ENCODE data around the gene SBDS.
"Not testable (repeated sequence)": the region's sequence is repeated elsewhere in the genome, so short reads cannot be mapped to it uniquely, and the experiment has no call there.

Gene SBDS

DNA sequence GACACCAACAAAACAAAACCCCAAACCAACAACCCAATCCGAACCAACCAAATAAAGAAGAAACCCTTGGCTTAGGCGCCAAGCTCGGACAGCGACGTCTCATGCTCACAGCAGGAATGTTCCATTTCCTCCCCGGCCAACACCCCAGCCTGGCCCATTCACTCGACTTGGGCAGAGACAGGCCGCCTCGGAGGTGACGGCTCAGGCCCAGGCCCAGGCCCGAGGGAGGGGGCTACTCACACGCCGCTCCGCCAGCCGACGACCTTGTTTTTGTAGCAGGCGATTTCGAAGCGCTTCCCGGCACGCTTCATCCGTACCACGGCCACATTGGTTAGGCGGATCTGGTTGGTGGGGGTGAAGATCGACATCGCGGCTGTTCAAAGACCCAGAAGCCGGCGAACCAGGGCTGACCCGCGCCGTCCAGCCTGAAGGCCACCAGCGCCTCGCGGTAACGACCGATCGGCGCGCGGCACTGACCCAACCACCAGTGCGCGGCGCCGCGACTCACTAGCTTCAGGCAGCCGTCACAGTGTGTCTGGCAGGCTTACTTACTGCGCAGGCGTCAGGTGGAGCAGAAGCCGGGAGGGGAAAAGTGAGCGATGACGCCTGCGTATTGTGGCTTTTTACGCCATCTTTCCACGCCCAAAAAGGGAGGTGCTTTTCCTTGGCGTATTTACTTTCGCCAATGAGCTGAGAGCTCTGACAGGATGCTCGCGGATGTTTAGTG, at the start of gene SBDS:
Gene SBDS, minus strand, starts transcription at position 537 of the 727 bp plus-strand sequence. Its CDS starts 169 bp downstream, at position 368.
- DNase-seq, result peak; percentile 92 to 95

DNA sequence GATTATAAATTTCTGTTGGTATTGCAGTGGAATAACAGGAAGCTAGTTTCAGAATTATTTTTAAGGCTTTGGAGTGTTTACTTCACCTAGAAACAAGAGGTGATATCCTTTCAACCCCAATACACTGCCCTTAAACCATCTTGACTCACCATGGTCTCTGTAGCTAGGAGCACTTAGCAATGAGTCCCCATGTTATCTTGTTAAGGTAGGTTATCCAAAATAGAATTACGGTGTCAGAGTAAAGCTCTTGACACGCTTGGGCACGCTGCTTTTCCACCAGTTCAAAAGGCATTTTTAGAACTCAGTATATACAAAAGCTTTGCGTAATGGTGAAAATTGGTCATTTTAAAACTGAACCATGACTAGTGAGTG, 48.2 kb upstream of the SBDS start:
- not testable (repeated sequence) for DNase-seq

DNA sequence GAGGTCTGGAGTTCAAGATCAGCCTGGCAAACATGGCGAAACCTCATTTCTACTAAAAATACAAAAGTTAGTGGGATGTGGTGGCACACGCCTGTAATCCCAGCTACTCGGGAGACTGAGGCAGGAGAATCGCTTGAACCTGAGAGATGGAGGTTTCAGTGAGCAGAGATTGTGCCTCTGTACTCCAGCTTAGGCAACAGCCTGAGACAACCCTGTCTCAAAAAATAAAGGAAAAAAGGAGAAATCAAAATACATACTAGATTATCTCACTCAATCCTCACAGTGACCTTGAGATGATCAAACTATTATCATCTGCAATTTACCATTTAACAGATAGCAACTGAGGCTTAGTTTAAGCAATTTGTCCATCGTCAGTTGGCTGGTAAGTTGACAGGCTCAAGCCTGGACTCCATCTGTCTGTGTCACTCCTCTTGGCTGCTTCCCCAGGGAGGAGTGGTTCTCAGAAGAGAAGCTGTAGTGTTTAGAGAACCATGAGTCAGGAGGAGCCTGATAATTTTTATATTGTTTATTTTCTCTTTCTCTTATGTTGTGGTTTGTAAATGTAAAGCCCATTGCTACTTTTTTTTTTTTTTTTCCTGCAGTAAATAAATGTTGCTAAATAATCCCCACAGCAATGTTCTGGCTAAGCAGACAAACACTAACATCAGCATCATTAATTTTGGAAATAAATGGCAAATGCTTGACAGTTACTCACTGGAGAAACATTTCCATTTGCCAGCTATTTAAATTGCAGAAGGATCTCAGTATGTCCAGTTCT, 47.6 kb upstream of the SBDS start:
- DNase-seq, result not testable (repeated sequence)

DNA sequence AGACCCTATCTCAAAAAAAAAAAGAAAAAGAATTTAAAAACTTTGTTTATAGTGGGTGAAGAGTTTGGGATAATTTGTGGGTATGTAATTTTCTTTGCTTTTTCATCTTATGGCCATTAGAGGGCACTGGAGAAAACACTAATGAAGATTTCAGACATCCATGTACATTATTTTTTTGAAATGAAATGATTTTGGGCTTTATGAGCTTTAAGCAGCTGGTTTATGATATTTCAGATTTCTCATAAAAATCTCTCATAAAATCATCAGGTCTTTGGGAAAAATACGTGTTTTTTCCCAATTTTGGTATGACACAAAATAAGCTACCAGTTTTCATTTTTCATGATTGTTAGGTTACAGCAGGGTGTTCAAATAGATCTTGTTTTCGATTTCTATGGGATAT, 45.4 kb upstream of the SBDS start:
- DNase-seq, result not testable (repeated sequence)

DNA sequence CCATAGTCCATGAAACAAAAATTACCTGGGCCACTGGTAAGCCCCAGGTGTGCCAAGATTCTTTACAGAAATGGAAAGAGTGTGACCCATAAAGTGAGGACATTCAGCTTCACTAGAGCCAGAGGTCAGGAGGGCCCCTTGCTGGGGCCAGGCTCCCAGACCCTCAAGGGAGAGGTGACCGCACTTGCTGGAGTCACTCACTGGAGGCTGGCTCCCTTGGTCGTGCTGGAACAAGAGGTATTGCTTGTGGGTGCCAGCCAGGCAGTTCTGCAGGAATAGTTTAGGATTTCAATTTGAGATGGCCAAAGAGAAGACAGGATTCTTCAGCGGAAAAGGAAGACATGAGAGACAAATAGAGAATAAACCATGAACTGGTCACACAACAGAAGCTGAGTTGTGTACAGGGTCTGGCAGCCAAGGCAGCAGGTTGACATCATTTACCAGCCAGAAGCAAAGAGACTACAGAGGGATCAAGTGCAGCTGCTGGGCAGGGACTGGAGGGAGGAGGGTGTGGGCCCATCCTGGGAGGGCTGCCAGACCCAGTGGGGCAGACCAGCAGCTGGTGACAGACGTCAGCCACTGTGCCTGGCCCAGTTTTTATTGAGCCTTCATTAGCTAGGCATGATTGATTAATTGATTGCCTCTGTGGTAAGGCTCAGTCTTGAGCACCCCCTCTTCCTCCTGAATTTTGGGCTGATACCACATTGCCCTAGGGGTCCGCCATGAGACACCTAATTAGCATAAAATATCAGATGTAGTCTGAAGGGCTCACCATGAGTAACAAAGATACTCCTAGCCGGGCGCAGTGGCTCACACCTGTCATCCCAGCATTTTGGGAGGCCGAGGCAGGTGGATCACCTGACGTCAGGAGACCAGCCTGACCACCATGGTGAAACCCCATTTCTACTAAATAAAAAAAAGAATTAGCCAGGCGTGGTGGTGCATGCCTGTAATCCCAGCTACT, 41.3 kb upstream of the SBDS start:
- DNase-seq, result not testable (repeated sequence)

DNA sequence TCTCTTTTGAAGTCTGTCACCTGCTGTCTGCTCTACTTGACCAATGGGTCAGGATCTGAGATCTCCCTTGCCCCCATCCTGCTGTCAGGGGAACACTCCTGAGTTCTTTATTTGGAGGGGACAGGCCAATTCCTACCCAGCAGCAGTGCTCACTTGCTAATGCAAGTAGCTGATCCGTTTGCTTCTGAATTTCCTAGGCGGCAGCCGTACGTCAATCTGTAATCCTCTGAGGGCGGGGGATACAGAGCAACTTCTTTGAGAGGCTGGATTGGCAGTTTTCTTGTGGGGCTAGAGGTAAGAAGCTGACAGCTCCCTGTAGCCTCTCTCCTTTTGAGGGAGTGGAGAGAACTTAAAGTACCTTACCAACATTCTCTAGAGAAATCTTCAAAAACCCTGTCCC, 37.9 kb upstream of the SBDS start:
- no peak for DNase-seq

DNA sequence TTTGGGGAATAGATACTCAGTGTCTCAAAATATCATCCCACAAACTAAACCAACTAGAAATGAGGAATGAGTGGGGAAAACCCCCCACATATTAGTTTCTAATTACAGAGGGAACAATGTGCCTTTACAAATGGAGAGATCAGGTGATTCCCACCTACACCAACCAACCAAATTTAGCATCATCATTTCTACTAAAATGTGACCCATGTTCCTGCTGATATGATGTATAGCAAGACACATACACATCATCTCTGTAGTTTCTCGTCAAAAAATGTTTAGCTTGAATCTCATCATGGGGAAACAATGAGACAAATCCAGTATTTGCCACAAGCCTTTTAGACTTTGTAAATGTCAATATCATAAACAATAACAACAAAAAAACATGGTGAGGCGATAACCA, 36.3 kb upstream of the SBDS start:
- not testable (repeated sequence) for DNase-seq

DNA sequence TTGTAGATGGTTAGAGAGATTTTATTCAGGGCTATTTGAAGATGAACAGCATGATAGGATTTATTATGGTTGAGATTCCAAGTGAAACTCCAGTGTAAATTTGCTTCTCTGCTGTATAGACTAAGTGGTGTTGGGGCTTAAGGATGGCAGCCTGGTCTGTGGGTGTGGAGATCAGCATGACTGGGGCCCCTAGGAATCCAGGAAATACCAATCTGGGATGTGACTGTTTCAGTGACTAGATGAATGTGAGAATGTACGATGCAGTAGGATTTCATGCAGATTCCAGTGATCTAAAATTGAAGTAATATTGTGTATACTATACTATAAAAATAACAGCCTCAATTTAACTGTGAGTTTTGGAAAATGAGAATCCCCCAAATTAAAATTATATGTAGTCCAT, 30.1 kb upstream of the SBDS start:
- DNase-seq, result not testable (repeated sequence)

DNA sequence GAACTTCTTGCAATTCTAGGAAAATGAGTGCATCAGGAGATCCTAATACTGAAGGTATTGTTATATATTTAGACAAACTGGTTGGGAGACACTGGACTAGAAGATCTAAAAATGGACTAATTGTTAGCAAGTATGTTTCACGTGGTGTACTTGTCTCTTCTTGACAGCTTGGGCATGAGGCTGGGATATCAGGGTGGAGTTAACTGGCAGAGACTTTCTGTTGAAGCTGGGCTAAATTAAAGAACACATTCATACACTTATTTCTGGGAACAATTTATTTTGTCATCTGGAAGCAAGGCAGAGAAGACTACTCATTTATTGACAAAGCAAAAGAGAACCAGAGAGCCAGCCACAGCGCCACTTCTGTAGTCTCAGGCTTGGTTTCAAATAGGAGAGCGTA, 27.1 kb upstream of the SBDS start:
- DNase-seq, result no peak

DNA sequence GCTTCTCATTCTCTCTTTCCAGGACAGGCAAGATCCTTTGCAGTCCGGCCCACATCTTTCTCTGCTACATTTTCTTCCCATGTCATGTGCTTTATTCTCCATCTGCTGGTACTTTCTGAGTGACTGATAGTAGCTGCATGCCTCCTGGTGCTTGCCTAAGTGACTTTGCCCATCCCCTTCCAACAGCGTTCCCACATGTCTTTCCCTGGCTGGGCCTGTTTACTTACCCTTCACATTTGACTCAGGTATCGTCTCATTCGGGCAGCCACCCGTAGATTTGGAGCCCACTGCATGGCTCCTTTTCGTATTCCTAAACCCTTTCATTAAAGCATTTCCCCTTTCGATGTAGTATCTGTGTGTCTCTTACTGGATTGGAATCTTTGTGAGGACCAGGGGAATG, 25.9 kb upstream of the SBDS start:
- DNase-seq, result no peak

DNA sequence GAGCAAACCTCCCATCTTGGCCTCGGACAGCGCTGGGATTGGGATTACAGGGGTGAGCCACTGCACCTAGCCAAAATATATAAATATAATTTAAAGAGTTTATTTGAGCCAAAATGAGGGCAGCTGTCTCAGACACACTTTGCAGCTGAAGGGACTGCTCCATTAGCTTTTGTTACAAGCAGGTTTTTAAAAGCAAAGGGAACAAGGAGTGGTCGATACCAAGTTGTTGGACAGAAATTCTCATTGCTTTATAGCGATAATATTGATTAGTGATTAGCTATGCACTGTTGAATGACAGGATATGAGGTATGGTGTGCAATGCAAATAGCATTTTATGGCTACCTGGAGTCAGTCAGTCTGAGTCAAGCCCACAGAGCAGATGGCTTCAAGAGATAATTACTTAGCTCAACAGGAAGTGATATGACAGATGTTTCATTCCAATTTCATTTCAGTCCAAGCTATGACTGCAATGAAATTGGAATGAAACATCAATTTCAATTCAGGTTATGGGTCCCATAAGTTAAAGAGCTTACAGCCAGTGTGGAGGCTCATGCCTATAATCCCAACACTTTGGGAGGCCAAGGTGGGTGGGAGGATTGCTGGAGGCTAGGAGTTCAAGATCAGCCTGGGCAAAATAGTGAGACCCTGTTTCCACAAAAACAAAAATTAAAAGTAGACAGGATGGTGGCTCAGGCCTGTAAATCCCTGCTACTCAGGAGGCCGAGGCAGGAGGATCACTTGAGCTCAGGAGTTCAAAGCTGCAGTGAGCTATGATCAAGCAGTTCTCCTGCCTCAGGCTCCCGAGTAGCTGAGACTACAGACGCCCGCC, 24.4 kb upstream of the SBDS start:
- DNase-seq, result no peak

DNA sequence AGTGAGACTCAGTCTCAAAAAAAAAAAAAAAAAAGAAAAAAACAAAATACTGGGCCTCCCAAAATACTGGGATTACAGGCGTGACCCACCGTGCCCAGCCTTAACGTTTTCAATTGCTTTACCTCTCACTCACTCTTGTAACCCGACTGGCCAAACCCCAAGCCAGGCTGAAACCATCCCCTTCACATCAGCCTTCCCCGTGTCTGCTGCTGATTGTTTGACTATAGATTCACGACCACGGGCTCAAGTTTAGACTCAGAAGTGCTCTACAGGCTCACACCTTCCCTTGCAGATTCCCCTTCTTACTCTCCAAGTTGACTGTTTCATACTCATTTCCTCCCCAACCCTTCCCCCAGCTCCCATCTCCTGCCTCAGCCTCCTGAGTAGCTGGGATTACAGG, 23.6 kb upstream of the SBDS start:
- no peak for DNase-seq

DNA sequence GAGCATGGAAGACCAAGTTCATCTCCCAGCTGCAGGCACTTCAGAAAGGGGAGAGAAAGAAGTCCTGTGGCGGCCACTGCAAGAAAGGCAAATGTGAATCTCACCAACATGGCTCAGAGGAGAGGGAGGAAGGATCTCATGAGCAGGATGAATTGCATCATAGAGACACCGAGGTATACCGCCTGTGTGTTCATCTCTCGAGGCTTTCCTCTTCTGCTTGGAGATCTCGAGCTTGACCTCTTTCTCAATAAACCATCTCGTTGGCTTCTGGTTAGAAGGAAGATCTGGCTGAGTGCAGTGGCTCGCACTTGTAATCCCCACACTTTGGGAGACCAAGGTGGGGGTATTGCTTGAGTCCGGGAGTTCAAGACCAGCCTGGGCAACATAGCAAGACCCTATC, 22.6 kb upstream of the SBDS start:
- DNase-seq, result not testable (repeated sequence)

DNA sequence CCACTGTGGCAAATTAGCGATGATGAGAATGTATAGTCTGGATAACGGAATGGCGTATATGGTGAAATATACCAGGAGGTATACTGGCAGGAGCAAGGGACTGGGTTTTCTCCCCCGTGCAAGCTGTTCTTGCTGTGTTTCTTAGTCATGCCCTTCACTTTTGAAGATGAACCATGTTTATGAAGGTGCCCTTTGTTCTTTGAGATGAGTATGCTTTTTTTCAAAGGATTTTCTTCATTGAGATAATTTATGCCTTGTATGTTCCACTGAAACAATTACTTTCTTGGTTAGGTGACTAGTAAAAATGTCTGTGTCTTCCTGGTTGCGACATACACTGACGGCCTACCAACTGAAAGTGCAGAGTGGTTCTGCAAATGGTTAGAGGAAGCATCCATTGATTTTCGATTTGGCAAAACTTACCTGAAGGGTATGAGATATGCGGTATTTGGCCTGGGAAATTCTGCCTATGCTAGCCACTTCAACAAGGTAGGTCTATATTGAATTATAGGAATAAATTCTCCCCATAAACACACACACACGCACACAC, 18.8 kb upstream of the SBDS start:
- DNase-seq, result not testable (repeated sequence)

DNA sequence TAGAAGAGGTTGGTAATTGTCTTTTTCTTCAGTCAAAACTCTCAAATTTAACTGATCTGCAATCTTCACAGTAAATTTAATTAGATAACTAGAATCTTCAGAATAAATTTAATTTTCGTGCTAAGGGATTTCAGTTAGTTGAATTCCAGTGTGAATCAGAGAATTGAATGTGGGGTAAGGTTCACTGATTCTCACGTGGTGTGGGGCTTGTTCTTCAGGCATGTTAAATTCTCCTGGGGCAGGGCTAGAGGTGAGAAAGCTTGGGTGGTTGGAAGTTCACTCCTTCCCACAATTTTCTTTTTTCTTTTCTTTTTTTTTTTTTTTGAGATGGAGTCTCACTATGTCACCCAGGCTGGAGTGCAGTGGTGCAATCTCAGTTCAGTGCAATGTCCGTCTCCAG, 14.3 kb upstream of the SBDS start:
- DNase-seq, result not testable (repeated sequence)

DNA sequence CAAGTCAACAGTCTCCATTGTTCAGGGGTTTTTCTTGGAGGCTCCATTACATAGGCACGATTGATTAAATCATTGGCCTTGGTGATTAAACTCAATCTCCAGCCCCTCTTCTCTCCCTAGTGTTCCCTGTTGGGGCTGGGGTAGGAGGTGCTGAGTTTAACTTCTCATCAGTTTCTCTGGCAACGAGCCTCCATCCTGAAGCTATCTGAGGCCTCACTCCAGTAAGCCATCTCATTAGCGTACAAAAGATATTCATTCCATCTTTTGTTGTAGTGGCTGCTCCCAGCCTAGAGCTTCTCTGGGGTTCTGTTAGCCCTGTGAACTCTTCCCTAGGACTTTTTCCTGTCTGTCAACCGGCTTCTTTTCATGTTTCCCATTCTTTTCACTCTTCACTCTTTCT, 12.9 kb upstream of the SBDS start:
- no peak for DNase-seq

DNA sequence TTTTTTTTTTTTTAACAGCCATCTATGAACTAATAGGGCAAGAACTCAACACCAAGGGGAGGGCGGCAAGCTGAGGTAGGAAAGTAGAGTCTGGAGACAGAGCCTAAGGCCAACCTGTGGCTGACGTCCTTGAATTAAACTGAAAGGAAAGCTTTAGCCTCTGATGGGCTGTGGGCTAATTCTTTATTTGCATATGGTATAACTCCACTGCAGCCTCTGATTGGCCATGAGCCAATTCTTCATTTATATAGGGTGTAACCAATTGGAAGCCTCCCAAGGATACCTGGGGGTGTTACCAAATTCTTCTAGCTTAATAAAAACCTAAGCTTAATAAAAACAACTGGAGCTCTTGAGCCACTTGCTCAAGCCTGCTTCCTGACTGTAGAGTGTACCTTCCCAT, 11.6 kb upstream of the SBDS start:
- DNase-seq, result no peak

DNA sequence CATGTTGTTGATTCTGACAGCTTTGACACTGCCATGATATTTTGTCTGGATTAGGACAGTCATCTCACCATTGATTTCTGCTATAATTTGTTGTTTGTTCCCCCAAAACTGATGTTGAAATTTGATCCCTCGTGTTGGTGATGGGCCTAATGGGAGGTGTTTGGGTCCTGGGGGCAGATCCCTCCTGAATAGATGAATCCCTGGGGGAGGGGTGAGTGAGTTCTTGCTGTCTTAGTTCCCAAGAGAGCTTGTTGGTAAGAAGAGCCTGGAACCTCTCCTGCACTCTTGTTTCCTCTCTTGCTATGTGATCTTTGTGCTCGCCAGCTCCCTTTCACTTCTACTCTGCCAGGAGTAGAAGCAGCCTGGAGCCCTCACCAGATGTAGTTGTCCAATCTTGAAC, 8.8 kb upstream of the SBDS start:
- DNase-seq, result not testable (repeated sequence)

DNA sequence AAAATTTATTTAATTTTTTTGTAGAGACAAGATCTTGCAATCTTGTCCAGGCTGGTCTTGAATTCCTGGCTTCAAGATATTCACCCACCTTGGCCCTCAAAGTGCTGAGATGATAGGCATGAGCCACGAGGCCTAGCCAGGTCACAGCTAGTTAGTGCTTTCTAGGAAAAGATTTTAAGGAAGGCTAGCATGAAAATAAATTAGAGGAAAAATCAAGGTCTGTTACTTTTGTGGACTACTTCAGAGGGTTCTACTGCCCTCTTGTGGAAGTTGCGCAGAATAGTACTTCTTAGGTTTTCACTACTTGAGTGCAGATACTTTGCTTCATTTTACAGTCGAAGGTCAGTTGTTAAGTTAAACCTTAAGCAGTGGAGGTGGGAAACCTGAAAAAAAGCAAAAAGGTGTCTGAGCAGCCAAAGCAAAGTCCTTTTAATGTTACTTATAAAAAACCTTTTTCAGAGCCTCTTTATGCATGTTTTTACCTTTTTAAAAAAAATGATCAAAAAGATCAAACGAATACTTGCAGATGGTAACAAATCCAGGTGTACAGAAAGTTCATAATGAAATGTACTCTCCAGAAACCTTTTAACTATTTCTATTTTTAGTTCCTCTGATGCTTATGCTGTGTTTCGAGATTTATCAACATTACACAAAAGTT, 5.3 kb upstream of the SBDS start:
- not testable (repeated sequence) for DNase-seq

DNA sequence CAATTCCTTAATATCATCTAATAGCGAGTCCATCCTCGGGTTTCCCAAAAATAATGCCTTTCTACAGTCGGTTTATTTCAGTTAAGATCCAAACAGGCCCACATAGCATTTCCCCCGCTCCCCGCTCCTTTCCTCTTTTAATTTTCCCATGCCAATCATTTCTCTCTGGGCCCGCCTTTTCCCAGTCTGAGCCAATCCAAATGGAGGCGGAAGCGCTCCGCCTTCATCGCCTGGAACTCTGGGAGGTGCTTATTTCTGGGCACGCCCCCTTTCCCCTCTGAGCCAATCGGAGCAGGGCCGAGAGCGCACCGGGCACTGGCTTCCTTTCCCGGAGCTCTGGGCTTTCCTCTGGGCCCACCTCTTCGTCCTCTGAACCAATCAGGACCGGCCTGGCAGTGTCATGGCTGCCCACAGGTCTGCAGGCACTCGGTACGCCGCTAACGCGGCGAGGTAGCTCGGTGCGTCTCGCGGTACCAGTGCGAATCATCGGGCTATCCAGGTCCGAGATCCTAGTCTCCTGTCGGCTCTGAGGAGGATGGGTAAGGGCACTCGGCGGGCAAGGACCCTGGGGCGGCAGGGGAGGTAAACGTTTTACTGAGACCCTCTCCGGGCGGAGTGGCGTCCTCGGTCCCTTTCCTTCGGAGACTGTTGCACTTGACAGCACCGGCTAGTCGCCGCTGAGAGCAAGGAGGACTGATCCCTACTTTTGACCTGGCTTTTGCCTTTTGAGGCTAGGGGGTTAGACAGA, 1.2 kb upstream of the SBDS start, which contains the start of gene TYW1:
Gene TYW1, plus strand, starts transcription at position 390 of the 748 bp plus-strand sequence. Its CDS starts 146 bp downstream, at position 536.
- peak; percentile 99 for DNase-seq

DNA sequence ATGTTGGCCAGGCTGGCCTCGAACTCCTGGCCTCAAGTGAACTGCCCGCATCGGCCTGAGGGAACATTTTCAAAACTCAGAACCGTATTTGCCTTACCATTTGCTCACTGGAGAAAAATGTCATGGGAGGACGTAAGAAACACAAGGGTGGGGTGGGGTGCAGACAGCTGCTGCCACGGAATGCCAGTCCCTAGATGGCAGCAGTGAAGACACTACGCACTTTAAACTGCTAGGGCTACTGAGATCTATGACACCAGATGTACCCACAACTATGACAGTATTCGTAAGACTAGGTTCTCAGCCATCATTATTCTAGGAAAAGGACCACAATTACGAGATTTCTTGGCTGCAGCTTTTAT, 716 bp downstream of the SBDS start:
- DNase-seq, result peak; percentile 41 to 50

Measured in activated CD4-positive, alpha-beta T cell treated with anti-CD3 and anti-CD28 coated beads, Interleukin-2, amount 50 U/mL, for 48 hours (primary cell).